ENCODE data around the gene GATA3.

Gene GATA3

DNA sequence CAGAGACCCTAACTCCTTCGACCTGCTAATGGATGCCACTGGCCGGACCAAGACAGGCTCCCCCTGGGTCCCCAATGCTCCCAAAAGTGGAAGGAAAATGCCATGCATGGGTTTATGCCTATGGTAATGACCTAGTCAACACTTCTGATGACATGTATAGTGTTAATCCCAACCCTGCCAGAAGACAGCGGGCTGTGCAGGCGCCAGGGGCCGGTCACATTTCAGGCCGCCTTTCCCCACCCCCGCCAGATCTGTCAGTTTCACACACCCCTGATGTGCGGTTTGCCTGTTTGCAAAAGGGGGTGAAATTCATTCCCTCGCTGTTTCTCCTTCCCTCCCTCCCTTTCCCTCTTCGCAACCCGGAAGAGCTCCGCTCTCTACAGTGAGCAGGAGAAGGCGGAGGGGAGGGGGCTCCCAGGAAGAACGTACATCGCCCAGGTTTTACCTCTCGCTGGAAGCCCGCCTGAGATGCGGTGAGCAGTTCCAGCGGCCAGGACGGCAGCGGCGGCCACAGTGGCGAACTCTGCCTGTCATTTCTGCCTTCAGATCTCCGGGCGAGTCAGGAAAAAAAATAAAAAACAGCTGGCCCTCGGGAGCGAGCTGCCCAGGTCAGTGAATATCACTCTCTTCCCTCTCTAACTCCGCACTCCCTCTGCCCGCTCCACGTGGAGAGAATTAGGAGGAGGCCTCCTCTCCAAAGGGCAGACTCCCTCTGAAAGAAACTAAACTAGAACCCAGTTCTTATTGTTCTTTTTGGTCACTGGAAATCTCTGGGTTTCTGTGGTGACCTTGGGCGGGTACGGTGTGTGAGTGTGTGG, 9.4 kb upstream of the GATA3 start:
- peaks cover 99 to 100% of the 10 kb centered on the region in 2 experiments for H3K27me3 ChIP-seq (ENCODE audit: control insufficient read depth in 1 of 2, insufficient read depth in 1 of 2, low read length in 2 of 2)
- WGBS = under 1% methylated on average over 22 of the region's 32 CpGs
- DNase-seq = no peak

GRCh38 chr10:8045726-8046494, 8.6 kb upstream of the GATA3 start:
- H2AK5ac ChIP-seq (ENCODE audit: low read length, severe bottlenecking) = no peak overlapping the region
- H3K9ac ChIP-seq (ENCODE audit: low read length) = no peak overlapping the region
- no peak overlapping the region for H2BK5ac ChIP-seq (ENCODE audit: low read depth, low read length, poor library complexity, severe bottlenecking)
- H2BK120ac ChIP-seq (ENCODE audit: low read depth, low read length) = no peak overlapping the region
- no peak overlapping the region for H3K23ac ChIP-seq (ENCODE audit: low read length in 2 of 2)
- H3K36me3 ChIP-seq (ENCODE audit: control insufficient read depth in 1 of 2, insufficient read depth in 2 of 2, low read depth in 1 of 2, low read length in 2 of 2) = no peaks in the 10 kb centered on the region
- under 1% methylated on average over 13 of the region's 17 CpGs for WGBS
- H3K9me3 ChIP-seq (ENCODE audit: control insufficient read depth, low read length) = no peaks in the 10 kb centered on the region
- DNase-seq = no peak
- H3K4me2 ChIP-seq (ENCODE audit: low read length, poor library complexity, severe bottlenecking) = peak overlapping the region; percentile 50
- peaks cover 28% of the 10 kb centered on the region for H3K4me1 ChIP-seq (ENCODE audit: control insufficient read depth, insufficient read depth, low read depth, low read length)
- H3K4me3 ChIP-seq (ENCODE audit: insufficient read depth in 1 of 2, low read depth in 1 of 2, low read length in 2 of 2) = peak overlapping the region in 1 of 2 experiments; percentile 71
- no peak overlapping the region for H3K14ac ChIP-seq (ENCODE audit: low read length in 2 of 2)
- no peak overlapping the region for H4K8ac ChIP-seq (ENCODE audit: low read length)
- peaks cover 98 to 100% of the 10 kb centered on the region in 2 experiments for H3K27me3 ChIP-seq (ENCODE audit: control insufficient read depth in 1 of 2, insufficient read depth in 1 of 2, low read length in 2 of 2)
- H3K18ac ChIP-seq (ENCODE audit: low read depth in 1 of 2, low read length in 2 of 2) = no peak overlapping the region
- no peak overlapping the region for H2BK15ac ChIP-seq (ENCODE audit: low read depth, poor library complexity, severe bottlenecking)
- no peak overlapping the region for H2BK12ac ChIP-seq (ENCODE audit: low read length in 2 of 2)
- H4K91ac ChIP-seq (ENCODE audit: low read length) = no peak overlapping the region
- H3K27ac ChIP-seq (ENCODE audit: low read length, poor library complexity, severe bottlenecking) = no peak overlapping the region
- H2AFZ ChIP-seq (ENCODE audit: low read depth, low read length) = no peak overlapping the region
- no peak overlapping the region for H3K4ac ChIP-seq (ENCODE audit: low read depth in 1 of 2, low read length in 2 of 2)
- H3K79me1 ChIP-seq (replicated peaks; ENCODE audit: low read length, poor library complexity, severe bottlenecking) = no peaks in the 10 kb centered on the region

More for the DNA sequence above, 9.4 kb upstream of the GATA3 start:
- peak overlapping the region; percentile 50 for H3K4me2 ChIP-seq (ENCODE audit: low read length, poor library complexity, severe bottlenecking)
- H3K18ac ChIP-seq (ENCODE audit: low read depth in 1 of 2, low read length in 2 of 2) = no peak overlapping the region
- H3K36me3 ChIP-seq (ENCODE audit: control insufficient read depth in 1 of 2, insufficient read depth in 2 of 2, low read depth in 1 of 2, low read length in 2 of 2) = no peaks in the 10 kb centered on the region
- peaks cover 22% of the 10 kb centered on the region for H3K4me1 ChIP-seq (ENCODE audit: control insufficient read depth, insufficient read depth, low read depth, low read length)
- H2BK12ac ChIP-seq (ENCODE audit: low read length in 2 of 2) = no peak overlapping the region
- H3K4ac ChIP-seq (ENCODE audit: low read depth in 1 of 2, low read length in 2 of 2) = no peak overlapping the region
- H3K27ac ChIP-seq (ENCODE audit: low read length, poor library complexity, severe bottlenecking) = no peak overlapping the region
- no peak overlapping the region for H2AK5ac ChIP-seq (ENCODE audit: low read length, severe bottlenecking)
- H4K91ac ChIP-seq (ENCODE audit: low read length) = no peak overlapping the region
- H4K8ac ChIP-seq (ENCODE audit: low read length) = peak overlapping the region; percentile 66
- H2BK15ac ChIP-seq (ENCODE audit: low read depth, poor library complexity, severe bottlenecking) = no peak overlapping the region
- no peaks in the 10 kb centered on the region for H3K79me1 ChIP-seq (replicated peaks; ENCODE audit: low read length, poor library complexity, severe bottlenecking)
- H3K4me3 ChIP-seq (ENCODE audit: insufficient read depth in 1 of 2, low read depth in 1 of 2, low read length in 2 of 2) = peak overlapping the region; percentile 38 to 71
- no peak overlapping the region for H2BK120ac ChIP-seq (ENCODE audit: low read depth, low read length)
- H2BK5ac ChIP-seq (ENCODE audit: low read depth, low read length, poor library complexity, severe bottlenecking) = no peak overlapping the region
- peak overlapping the region in 1 of 2 experiments; percentile 23 for H3K23ac ChIP-seq (ENCODE audit: low read length in 2 of 2)
- H3K9ac ChIP-seq (ENCODE audit: low read length) = no peak overlapping the region
- H3K9me3 ChIP-seq (ENCODE audit: control insufficient read depth, low read length) = no peaks in the 10 kb centered on the region
- H3K14ac ChIP-seq (ENCODE audit: low read length in 2 of 2) = no peak overlapping the region
- no peak overlapping the region for H2AFZ ChIP-seq (ENCODE audit: low read depth, low read length)

DNA sequence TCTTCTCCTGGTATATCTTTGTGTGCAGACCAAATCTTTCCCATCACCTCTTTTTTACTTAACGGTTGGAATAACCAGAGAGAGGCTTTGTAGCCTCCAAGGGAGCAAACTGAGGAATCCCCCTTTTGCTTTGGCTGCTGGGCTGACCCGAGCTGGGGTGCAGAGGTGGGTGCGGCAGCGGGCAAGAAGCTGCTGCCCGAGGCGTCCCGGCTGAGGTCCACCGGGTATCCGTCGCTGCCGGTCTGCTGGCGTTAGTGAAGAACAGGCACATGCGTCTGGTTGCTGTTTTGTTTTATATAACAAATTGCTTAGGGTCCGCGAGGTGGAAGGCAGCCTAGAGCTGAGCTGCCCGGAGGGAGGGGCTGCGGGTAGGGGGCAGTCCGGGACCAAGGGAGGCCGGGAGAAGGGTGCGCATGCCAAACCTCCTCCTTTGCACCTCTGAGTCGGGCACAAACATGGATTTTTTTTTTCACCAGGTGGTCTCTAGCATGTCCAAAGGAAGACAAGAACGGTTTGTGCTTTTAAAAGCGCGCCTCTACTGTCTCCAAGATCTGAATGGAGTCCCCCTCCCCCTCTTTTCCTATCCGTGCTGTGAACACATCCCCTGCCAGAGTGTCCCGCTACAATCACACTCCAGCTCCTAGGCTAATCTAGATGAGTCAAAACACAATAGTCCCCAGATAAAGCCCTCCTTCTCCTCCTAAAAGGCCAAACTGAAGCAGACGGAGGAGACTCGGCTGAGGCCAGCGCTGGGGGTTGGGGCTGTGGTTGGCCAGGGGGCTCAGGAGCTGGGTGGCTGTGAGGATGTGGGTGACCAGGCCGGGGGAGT, 6.8 kb upstream of the GATA3 start:
- H3K4ac ChIP-seq (ENCODE audit: low read depth in 1 of 2, low read length in 2 of 2) = no peak overlapping the region
- H3K79me1 ChIP-seq (replicated peaks; ENCODE audit: low read length, poor library complexity, severe bottlenecking) = no peaks in the 10 kb centered on the region
- no peak overlapping the region for H3K9ac ChIP-seq (ENCODE audit: low read length)
- 2% methylated on average over 30 of the region's 30 CpGs for WGBS
- H2BK120ac ChIP-seq (ENCODE audit: low read depth, low read length) = no peak overlapping the region
- no peak for DNase-seq
- H2BK5ac ChIP-seq (ENCODE audit: low read depth, low read length, poor library complexity, severe bottlenecking) = no peak overlapping the region
- no peaks in the 10 kb centered on the region for H3K36me3 ChIP-seq (ENCODE audit: control insufficient read depth in 1 of 2, insufficient read depth in 2 of 2, low read depth in 1 of 2, low read length in 2 of 2)
- H2AK5ac ChIP-seq (ENCODE audit: low read length, severe bottlenecking) = no peak overlapping the region
- no peak overlapping the region for H3K27ac ChIP-seq (ENCODE audit: low read length, poor library complexity, severe bottlenecking)
- H3K14ac ChIP-seq (ENCODE audit: low read length in 2 of 2) = no peak overlapping the region
- H4K8ac ChIP-seq (ENCODE audit: low read length) = no peak overlapping the region
- H2BK15ac ChIP-seq (ENCODE audit: low read depth, poor library complexity, severe bottlenecking) = no peak overlapping the region
- H3K23ac ChIP-seq (ENCODE audit: low read length in 2 of 2) = no peak overlapping the region
- H3K18ac ChIP-seq (ENCODE audit: low read depth in 1 of 2, low read length in 2 of 2) = no peak overlapping the region
- H4K91ac ChIP-seq (ENCODE audit: low read length) = no peak overlapping the region
- no peak overlapping the region for H3K4me2 ChIP-seq (ENCODE audit: low read length, poor library complexity, severe bottlenecking)
- no peak overlapping the region for H2BK12ac ChIP-seq (ENCODE audit: low read length in 2 of 2)
- H3K4me3 ChIP-seq (ENCODE audit: insufficient read depth in 1 of 2, low read depth in 1 of 2, low read length in 2 of 2) = no peak overlapping the region
- H3K27me3 ChIP-seq (ENCODE audit: control insufficient read depth in 1 of 2, insufficient read depth in 1 of 2, low read length in 2 of 2) = peaks cover 97 to 100% of the 10 kb centered on the region in 2 experiments
- no peaks in the 10 kb centered on the region for H3K9me3 ChIP-seq (ENCODE audit: control insufficient read depth, low read length)
- no peak overlapping the region for H2AFZ ChIP-seq (ENCODE audit: low read depth, low read length)
- H3K4me1 ChIP-seq (ENCODE audit: control insufficient read depth, insufficient read depth, low read depth, low read length) = peaks cover 34% of the 10 kb centered on the region

All from mesenchymal stem cell (in vitro differentiated cells and primary cell).